HL-60 (cell line): Measurements from ENCODE around the gene BRAT1.
A peak's percentile ranks its signal among the peaks of the same experiment; 100 is the strongest.

ENCODE experiments used
- DNase-seq, 2 experiments: peaks; one replicate each; pipeline ENCODE4 v3.0.0-alpha.2; 2010 to 2020; ENCODE audit warnings: low read depth in 1 of 2, low spot score in 1 of 2
- H3K27ac ChIP-seq: fragments of 250-450 bp; sonication (Bioruptor Pico); replicated peaks from 2 replicates; pipeline ENCODE4 v1.5.1; 2020; ENCODE audit warnings: mild to moderate bottlenecking, moderate library complexity
- H3K27me3 ChIP-seq: fragments of 250-450 bp; sonication (Bioruptor Pico); 2 replicates; pipeline ENCODE4 v1.5.1; 2021; ENCODE audit warnings: mild to moderate bottlenecking, moderate library complexity; ENCODE audit not compliant: insufficient read depth, poor library complexity, severe bottlenecking
- H3K4me3 ChIP-seq: replicated peaks from 2 replicates; pipeline ENCODE4 v1.5.1; 2011; ENCODE audit warnings: mild to moderate bottlenecking, control low read depth, low read length; ENCODE audit not compliant: insufficient read depth
- CTCF ChIP-seq: IDR thresholded peaks from one replicate; pipeline ENCODE4 v1.5.1; 2011; ENCODE audit warnings: low read length, control low read depth, inconsistent platforms; ENCODE audit not compliant: insufficient read depth
- GABPA ChIP-seq: IDR thresholded peaks from 2 replicates; pipeline ENCODE4 v1.6.1; 2012; ENCODE audit warnings: low read depth
- POLR2AphosphoS5 ChIP-seq: IDR thresholded peaks from 2 replicates; pipeline ENCODE4 v1.6.1; 2012; ENCODE audit warnings: low read depth
- REST ChIP-seq: IDR thresholded peaks from 2 replicates; pipeline ENCODE4 v1.6.1; 2012; ENCODE audit warnings: low read depth; ENCODE audit not compliant: insufficient replicate concordance
- SPI1 ChIP-seq: IDR thresholded peaks from 2 replicates; pipeline ENCODE4 v1.6.1; 2012; ENCODE audit warnings: low read depth, mild to moderate bottlenecking, borderline replicate concordance

Gene BRAT1

GRCh38 chr7:2513702-2514101 is 41.6 kb downstream of the BRAT1 start:
- no peak for DNase-seq
- Histone ChIP-seq H3K27me3 (no peaks in the 10 kb centered on the region), H3K4me3 (no peak overlapping the region), H3K27ac (no peak overlapping the region)
- TF ChIP-seq POLR2AphosphoS5 (no peak), REST (no peak), SPI1 (no peak), CTCF (no peak), GABPA (no peak)

- no peak for DNase-seq
- no peak overlapping the region for H3K27ac ChIP-seq
- no peaks in the 10 kb centered on the region for H3K27me3 ChIP-seq
- TF ChIP-seq SPI1 (no peak), GABPA (no peak), CTCF (no peak)
- no peak overlapping the region for H3K4me3 ChIP-seq
Observed at GRCh38 chr7:2512713-2513112, 42.6 kb downstream of the BRAT1 start.

- DNase-seq = no peak
- TF ChIP-seq SPI1 (no peak), CTCF (no peak), POLR2AphosphoS5 (no peak), GABPA (no peak), REST (no peak)
- H3K4me3 ChIP-seq = no peak overlapping the region
- H3K27ac ChIP-seq = peak overlapping the region; percentile 81
- no peaks in the 10 kb centered on the region for H3K27me3 ChIP-seq
Observed at GRCh38 chr7:2512179-2512661, 43.1 kb downstream of the BRAT1 start.

GRCh38 chr7:2511769-2512168 is 43.6 kb downstream of the BRAT1 start:
- H3K27ac ChIP-seq = peak overlapping the region; percentile 81
- TF ChIP-seq REST (no peak), CTCF (no peak), SPI1 (no peak), POLR2AphosphoS5 (no peak), GABPA (no peak)
- no peak for DNase-seq
- H3K4me3 ChIP-seq = no peak overlapping the region
- H3K27me3 ChIP-seq = no peaks in the 10 kb centered on the region
